ENCODE results near the gene MYL10.

- no peak for TF ChIP-seq YY1 (IDR thresholded peaks at IDR 0.05; ENCODE audit: insufficient read depth, insufficient read length)
- TF ChIP-seq SUZ12 (IDR thresholded peaks at IDR 0.05; ENCODE audit: extremely low read depth, insufficient read depth, insufficient read length), result no peak
Measured at GRCh38 chr7:101595766-101596537, 33.1 kb downstream of the MYL10 start.

All from NT2/D1 (cell line).